Adrenal gland (tissue), 5 donors: ENCODE results near the gene ZNF652.

Experiments
- POLR2A ChIP-seq, 2 donors: fragments of 450-650 bp; IDR thresholded peaks; one replicate each; pipeline ENCODE4 v1.6.1; 2017; ENCODE audit warnings: antibody characterized with exemption in 2 of 2, mild to moderate bottlenecking in 2 of 2, moderate library complexity in 1 of 2
- TF ChIP-seq, protein P1 (sequence below), 6 experiments: fragments of 450-650 bp in 4 of 6; fragments of 200-600 bp in 2 of 6; sonication (generic) in 1 of 6; IDR thresholded peaks; 1 replicate in 5 of 6; 2 replicates in 1 of 6; pipeline versions ENCODE4 v1.5.1 to v1.8.0; 2016 to 2021; ENCODE audit warnings: antibody characterized with exemption in 6 of 6, mild to moderate bottlenecking in 2 of 6, moderate library complexity in 1 of 6
- donor health status: DM: no; HTN: no; CAD: no.

DNA sequence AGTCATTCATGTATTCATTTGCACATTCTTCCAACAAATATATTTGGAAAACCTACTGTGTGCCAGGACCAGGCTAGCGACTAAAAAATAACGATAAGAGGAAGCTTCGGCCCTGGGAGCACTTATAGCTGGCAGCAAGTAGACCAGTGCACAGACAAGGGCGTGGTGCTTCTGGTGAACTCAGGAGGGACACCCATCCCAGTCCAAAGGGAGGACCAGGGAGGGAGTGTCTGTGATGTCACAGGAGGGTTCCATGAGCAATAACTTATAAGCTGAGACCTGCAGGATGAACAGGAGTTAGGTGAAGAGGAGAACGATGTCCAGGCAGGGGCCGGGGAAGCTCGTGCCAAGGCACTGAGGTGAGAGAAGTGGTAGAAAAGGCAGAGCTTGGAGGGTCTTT, 114.1 kb downstream of the ZNF652 start:
- TF ChIP-seq, protein P1, sequence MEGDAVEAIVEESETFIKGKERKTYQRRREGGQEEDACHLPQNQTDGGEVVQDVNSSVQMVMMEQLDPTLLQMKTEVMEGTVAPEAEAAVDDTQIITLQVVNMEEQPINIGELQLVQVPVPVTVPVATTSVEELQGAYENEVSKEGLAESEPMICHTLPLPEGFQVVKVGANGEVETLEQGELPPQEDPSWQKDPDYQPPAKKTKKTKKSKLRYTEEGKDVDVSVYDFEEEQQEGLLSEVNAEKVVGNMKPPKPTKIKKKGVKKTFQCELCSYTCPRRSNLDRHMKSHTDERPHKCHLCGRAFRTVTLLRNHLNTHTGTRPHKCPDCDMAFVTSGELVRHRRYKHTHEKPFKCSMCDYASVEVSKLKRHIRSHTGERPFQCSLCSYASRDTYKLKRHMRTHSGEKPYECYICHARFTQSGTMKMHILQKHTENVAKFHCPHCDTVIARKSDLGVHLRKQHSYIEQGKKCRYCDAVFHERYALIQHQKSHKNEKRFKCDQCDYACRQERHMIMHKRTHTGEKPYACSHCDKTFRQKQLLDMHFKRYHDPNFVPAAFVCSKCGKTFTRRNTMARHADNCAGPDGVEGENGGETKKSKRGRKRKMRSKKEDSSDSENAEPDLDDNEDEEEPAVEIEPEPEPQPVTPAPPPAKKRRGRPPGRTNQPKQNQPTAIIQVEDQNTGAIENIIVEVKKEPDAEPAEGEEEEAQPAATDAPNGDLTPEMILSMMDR (IDR thresholded peaks at IDR 0.05), result no peak
- TF ChIP-seq POLR2A (IDR thresholded peaks at IDR 0.05), result no peak
